Stimulated activated CD4-positive, alpha-beta T cell treated with anti-CD3 and anti-CD28 coated beads, TNF-alpha, amount 100 ng/mL, for 48 hours (primary cell): ENCODE results near the gene ABLIM1.
A peak's percentile ranks its signal among the peaks of the same experiment; 100 is the strongest.
"Not testable (repeated sequence)": the region's sequence is repeated elsewhere in the genome, so short reads cannot be mapped to it uniquely, and the experiment has no call there.

Experiments
- DNase-seq, 3 donors: peaks; one replicate each; pipeline ENCODE4 v3.0.0-alpha.2; 2020; ENCODE audit warnings: low read depth in 3 of 3

Gene ABLIM1

DNA sequence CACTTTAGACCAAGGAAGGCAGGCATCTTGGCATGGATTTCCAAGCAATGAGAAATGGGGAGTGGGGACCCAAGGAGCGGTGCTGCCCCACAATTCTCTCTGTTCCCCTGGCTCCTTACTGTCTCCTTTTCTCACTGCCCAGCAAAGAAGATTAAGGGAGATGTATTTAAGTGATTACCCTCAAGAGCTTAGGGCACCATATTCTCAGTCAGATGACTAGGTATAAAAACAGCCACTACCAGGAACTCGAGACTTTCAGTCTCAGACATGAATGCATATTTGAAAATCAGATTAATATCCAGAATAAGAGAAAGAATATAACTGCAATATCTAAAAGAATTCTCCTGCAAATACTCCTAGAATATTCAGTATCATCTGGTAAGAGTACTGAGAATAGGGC lies at the start of gene ABLIM1:
ABLIM1 (minus strand) TSS at position 101 of the 400 bp plus-strand sequence; CDS start at position 26, 75 bp downstream.
- DNase-seq = no peak

GRCh38 chr10:114706458-114707055 lies 48.5 kb upstream of the ABLIM1 start:
- no peak for DNase-seq

DNA sequence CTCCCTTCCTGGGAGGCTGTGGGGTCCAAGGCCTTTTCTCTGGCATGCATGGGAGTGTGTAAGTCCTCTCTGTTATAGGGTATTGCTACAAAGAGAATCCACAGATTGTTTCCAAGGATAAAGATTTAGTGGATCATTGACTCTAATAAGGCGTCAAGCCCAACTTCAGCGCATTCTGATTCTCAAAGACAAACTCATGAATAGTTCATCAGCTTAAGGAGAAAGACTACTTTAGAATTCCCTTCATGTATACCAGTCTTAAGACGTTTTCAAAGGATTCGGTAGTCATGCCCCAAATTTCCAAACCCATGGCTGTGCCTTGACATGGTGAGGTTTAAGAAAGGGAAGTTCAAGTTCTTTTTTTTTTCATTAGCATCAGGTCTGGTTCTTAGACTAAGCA lies 46.6 kb upstream of the ABLIM1 start:
- DNase-seq = no peak

DNA sequence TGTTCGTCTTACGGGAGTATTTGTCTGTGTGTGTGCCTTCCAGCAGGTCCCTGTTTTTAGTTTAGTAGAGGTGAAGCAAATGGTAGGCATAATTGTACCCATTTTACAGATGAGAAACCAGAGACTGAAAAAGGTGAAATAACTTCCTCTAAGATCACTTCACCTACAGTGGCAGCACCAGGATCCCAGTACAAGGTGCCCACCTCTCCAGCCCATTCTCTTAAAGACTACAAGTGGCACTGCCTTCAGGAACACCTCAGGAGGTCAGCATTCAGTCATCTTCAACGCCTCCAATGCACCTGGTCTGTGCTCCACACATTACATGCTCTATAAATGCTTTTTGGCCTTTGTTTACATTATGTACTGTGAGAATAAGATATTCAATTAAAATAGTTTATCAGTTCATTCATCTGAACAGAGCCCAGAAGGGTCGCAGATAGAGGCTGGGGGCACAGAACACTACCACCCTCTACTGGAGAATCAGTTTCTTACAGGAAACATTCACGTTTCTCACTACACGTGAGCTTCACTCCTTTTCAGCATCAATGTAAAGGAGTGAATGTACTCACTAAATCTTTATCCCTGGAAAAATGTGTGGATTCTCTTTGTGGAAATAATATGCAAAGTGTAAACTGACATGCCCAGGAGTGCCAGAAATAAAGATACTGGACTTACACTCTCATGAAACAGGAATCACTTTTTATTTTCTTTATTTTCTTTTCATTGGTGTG lies 45.5 kb upstream of the ABLIM1 start:
- peak in 1 of 3 donors; percentile 4 for DNase-seq

- no peak for DNase-seq
Observed at GRCh38 chr10:114698271-114699061, 40.4 kb upstream of the ABLIM1 start.

GRCh38 chr10:114697061-114697598 lies 39.1 kb upstream of the ABLIM1 start:
- no peak for DNase-seq

GRCh38 chr10:114696301-114696700 lies 38.2 kb upstream of the ABLIM1 start:
- DNase-seq = not testable (repeated sequence)

DNA sequence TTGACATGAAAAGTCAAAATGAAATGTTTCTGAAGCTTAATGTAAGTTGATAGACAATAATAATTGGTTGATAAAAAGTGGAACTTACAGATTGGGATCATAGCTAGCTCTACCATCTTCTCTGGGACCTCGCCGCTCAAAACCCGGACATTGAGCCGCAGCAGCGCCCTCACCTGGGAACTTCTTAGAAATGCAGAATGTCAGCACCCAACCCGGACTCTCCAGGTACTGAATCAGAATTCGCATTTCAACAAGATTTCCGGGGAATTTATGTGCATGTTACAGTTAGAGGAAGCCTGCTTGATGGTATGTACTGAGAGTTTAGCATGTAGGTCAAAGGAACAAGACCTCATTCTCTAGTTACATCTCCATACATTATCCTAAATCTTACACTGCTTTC lies 36.7 kb upstream of the ABLIM1 start:
- DNase-seq = peak in 2 of 3 donors; percentile 7 to 8

DNA sequence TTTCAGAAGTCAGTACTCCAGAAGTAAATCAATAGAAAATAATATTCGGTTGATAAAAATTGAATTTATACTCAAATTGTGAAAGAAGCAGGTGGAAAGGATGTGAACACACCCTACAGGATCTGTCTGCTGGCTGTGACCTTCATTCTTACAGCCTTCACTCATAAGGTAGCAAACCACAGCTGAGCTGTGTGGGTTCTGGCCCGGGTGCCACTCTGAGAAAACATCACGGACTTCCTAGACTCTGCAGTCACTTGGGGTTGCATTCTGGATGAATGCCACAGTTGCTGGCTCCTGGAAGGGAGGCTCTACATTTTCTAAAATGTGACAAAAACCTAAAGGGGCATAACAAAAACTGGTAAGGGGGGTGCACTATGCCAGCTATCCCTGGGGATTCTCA lies 36.0 kb upstream of the ABLIM1 start:
- DNase-seq = no peak

DNA sequence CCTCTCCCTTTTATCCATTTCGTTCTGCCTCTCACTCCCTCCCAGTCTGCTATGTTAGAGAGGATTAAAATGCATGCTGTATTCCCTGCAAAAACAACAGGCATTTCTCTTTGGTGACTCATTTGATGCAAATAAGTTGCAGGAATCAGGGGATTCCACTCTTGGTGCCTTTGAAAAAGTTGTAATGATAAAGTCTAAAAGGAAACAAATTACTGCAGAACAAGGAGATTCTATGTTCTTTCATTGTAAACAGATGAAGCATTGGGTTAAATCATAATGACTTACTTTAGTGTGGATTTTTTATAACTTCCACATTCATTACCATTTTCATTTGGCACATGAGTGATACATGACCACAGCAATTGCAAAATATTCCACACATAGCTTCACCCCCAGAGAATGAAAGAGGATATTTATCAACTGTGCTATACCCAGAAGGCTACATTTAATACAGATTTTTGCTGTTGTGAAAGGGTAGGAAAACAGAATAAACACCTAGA lies 33.4 kb upstream of the ABLIM1 start:
- no peak for DNase-seq

GRCh38 chr10:114688786-114689185 lies 30.7 kb upstream of the ABLIM1 start:
- DNase-seq = no peak

DNA sequence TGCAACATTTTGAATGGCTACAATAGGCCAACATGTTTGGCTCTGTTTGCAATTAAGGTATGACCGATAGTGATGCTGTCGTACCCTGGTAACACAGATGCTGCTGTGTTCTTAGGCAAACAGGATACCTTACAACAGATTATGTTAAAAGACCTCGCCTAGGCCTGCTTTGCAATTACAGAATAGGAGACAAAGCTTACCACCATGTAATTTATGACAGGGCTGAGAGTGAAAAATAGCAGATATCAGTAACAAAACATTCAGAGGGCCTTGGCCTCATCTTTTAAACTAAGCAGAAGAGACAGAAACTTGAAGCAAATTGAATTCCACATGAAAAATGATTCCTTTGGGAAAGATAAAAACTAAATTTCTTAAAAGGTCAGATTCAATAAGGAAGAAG lies 29.4 kb upstream of the ABLIM1 start:
- DNase-seq = no peak

- no peak for DNase-seq
Observed at GRCh38 chr10:114686013-114686412, 27.9 kb upstream of the ABLIM1 start.

DNA sequence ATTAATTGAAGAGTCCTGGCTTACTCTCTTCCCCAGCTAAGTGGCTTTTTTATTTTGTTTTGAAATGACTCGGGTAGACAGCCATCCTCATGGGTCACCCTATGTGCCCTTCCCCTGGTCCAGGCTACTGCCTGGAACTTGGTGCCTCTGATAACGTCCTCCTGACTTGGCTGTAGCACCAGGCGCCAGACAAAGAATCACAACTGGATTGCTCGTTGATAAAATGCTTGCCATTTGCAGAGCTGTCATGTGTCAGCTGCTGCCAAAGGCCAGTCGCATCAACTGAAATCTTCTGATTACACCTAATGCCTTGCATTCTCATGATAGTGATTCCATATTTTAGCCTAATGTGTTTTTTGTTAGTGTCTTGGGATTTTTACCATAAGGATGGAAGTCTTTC lies 27.4 kb upstream of the ABLIM1 start:
- no peak for DNase-seq

GRCh38 chr10:114684822-114685209 lies 26.7 kb upstream of the ABLIM1 start:
- no peak for DNase-seq

- no peak for DNase-seq
Observed at GRCh38 chr10:114684084-114684821, 26.2 kb upstream of the ABLIM1 start.

DNA sequence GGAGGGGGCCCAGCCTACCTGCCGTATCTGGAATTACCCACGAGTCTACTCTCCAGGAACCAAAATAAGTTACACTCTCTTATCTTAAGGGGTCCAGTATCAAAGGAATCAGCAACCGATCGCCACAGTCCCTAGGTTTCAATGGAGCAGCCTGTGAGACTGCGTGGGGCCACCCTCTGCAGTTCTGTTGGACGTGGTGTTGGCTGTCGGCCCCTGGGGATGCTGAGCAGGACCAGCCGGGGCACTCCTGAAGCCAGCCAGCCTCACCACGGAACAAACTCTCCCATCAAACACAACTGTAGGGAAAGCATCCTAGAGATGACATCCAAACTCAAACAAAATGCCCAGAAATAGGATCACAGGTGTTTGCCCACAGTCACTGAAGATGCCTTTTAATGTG lies 25.5 kb upstream of the ABLIM1 start:
- DNase-seq = no peak

GRCh38 chr10:114683162-114683561 lies 25.1 kb upstream of the ABLIM1 start:
- DNase-seq = no peak

DNA sequence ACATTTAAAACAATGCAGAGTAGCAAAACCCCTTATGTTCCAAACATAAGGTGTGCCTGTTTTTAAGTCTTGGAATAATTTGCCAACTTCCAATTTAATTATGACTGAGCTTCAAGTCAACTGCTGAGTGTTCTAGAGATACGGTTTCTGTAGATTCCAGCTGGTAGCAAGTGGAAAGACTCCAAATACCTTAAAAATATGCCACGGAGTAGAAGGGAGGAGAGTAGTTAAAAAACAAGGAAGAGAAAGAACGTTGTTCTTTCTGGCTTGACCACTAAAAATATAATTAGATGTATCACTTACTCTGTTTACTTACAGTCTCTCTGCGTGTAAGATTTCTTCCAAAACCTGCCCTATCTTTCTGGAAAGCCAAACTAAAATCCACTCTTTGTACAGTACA lies 24.5 kb upstream of the ABLIM1 start:
- no peak for DNase-seq

DNA sequence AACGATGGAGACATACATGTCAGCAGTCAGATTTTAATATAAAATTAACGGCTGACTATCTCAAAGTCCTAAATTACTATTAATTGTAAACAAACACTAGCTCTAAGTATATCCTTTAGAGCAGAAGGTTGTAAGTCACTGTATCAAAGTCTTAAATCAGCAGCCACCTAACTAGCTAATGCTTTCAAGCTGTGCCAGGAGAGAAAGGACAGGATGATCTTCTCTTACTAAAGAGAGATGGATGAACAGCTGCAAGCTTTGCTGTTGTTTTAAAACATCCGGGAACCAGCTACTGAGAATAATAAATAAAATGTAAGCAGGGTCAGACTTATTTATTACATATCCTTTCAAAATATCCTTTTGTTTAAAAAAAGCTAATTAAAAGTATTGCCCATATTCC lies 24.0 kb upstream of the ABLIM1 start:
- no peak for DNase-seq

DNA sequence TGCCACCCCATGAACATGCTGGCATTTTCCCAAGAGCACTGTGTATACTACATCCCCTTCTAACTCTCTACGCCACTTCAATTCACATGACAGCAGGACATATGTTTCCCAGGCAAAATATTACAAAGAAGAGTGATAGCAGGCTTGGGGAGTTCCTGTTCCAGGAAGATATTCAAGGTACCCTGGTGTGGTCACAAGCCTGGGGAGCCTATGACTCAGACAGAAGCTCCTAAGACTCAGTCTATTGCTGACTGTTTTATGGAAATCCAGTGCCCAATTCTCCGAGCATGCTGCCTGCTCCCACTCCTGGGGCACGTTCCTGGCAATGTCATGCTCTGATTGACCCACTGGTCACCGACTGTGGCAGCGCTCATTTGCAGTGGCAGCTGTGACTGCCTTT lies 23.5 kb upstream of the ABLIM1 start:
- DNase-seq = no peak
